Measurements from ENCODE around the gene PBX4. TPM values are rescaled to one million over a fixed set of nuclear protein-coding genes. Genes with fewer than 3 reads are reported as not detected.
A peak's percentile ranks its signal among the peaks of the same experiment; 100 is the strongest.

PBX4 gene
- total and polyA plus RNA-seq, 12 donors: 0.28 to 6.3 (median 0.81) TPM; not detected in 4

DNA sequence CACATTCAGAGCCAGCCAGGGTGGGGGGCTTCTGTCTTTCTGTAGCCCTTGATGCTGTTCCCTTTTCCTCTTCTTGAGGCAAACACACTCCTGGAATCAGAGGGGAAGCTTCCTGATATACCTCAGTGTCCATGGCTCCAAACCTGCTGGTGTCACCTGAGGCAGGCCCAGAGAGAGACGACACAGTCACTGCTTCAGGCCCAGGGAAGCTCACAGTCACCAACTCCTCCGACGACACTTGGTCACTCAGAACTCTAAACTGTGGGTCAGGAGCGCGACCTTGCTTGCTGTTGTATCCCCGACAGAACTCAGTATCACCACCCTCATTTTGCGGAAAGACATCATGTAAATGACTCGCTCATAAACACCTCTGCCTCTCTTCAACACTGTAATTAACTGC is 43.9 kb upstream of the PBX4 start:
- Histone ChIP-seq H3K27ac (peak overlapping the region in 1 of 5 donors; percentile 22), H3K4me1 (replicated peaks in 1 of 2) (peaks cover 12 to 22% of the 10 kb centered on the region in 2 donors), H3K4me3 (peak overlapping the region in 1 of 4 donors; percentile 86), H3K27me3 (no peaks in the 10 kb centered on the region), H3K9me3 (replicated peaks in 1 of 3) (no peaks in the 10 kb centered on the region), H3K36me3 (replicated peaks in 1 of 2) (peaks cover 0 to 25% of the 10 kb centered on the region in 2 donors)
- DNase-seq: peak in 1 of 7 donors; percentile 20
- TF ChIP-seq POLR2A (IDR thresholded peaks at IDR 0.05): no peak
- TF ChIP-seq CTCF (IDR thresholded peaks at IDR 0.05): no peak
- 62 to 74% (median 67%) methylated on average over 8 of the region's 8 CpGs for WGBS, 4 donors
- intact Hi-C loops (cut with DNase I): no loop called here

- no peaks in the 10 kb centered on the region for H3K27me3 ChIP-seq
- intact Hi-C loops (cut with DNase I): no loop called here
- DNase-seq: no peak
- WGBS, 4 donors: 71 to 78% (median 73%) methylated on average over 18 of the region's 18 CpGs
- TF ChIP-seq POLR2A (IDR thresholded peaks at IDR 0.05) (no peak), CTCF (IDR thresholded peaks at IDR 0.05) (no peak)
- no peak overlapping the region for H3K27ac ChIP-seq
- H3K9me3 ChIP-seq (replicated peaks in 1 of 3): no peaks in the 10 kb centered on the region
- peaks cover 0 to 31% of the 10 kb centered on the region in 2 donors for H3K36me3 ChIP-seq (replicated peaks in 1 of 2)
- no peak overlapping the region for H3K4me3 ChIP-seq
- H3K4me1 ChIP-seq (replicated peaks in 1 of 2): peaks cover 12 to 22% of the 10 kb centered on the region in 2 donors
These were observed 43.3 kb upstream of the PBX4 start for GRCh38 chr19:19661675-19662251.

DNA sequence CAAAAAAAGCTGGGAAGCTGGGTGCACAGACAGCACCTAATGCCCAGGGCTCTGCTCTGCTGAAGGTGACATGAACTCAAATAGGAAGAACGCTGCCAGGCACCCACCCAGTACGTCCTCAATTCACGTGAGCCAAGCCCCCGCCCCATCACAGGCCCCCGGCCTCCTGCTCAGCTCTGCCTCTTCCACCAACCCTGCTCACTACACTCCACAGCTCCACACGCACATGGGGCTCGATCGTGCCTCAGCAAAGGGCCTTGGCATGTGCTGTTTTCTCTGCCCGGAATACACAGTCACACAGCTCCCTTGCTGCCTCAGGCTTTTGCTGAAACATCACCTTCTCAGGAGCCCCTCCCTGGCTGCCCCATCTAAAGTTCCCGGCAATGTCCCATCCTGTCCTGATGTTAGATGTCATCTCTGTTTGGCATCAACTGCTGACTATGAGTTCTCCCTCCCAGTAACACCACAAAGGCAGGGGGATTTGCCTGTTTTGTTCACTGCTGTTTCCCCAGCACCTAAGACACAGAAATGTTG is 42.7 kb upstream of the PBX4 start:
- no peaks in the 10 kb centered on the region for H3K27me3 ChIP-seq
- no peak overlapping the region for H3K4me3 ChIP-seq
- peaks cover 12 to 22% of the 10 kb centered on the region in 2 donors for H3K4me1 ChIP-seq (replicated peaks in 1 of 2)
- H3K9me3 ChIP-seq (replicated peaks in 1 of 3): no peaks in the 10 kb centered on the region
- intact Hi-C loops (cut with DNase I): no loop called here
- H3K36me3 ChIP-seq (replicated peaks in 1 of 2): peaks cover 0 to 36% of the 10 kb centered on the region in 2 donors
- WGBS, 4 donors: 75 to 83% (median 79%) methylated on average over 10 of the region's 10 CpGs
- TF ChIP-seq CTCF (IDR thresholded peaks at IDR 0.05): no peak
- TF ChIP-seq POLR2A (IDR thresholded peaks at IDR 0.05): no peak
- peak in 1 of 7 donors; percentile 19 for DNase-seq
- no peak overlapping the region for H3K27ac ChIP-seq

GRCh38 chr19:19659646-19660245 is 41.3 kb upstream of the PBX4 start:
- 66 to 80% (median 72%) methylated on average over 15 to 17 of the region's 17 CpGs for WGBS, 4 donors
- Histone ChIP-seq H3K9me3 (replicated peaks in 1 of 3) (no peaks in the 10 kb centered on the region), H3K4me3 (no peak overlapping the region), H3K27me3 (no peaks in the 10 kb centered on the region), H3K36me3 (replicated peaks in 1 of 2) (peaks cover 0 to 51% of the 10 kb centered on the region in 2 donors), H3K4me1 (replicated peaks in 1 of 2) (peaks cover 12 to 22% of the 10 kb centered on the region in 2 donors), H3K27ac (no peak overlapping the region)
- intact Hi-C loops (cut with DNase I): no loop called here
- no peak for DNase-seq
- TF ChIP-seq CTCF (IDR thresholded peaks at IDR 0.05) (no peak), POLR2A (IDR thresholded peaks at IDR 0.05) (no peak)

Measured in adrenal gland (tissue), 12 donors.